Cardiac muscle cell (in vitro differentiated cells and primary cell): ENCODE data around the gene DLK2. TPM values are rescaled to one million over a fixed set of nuclear protein-coding genes. Genes with fewer than 3 reads are reported as not detected.

Source experiments
- DNase-seq, 2 donors: peaks; one replicate each; pipeline versions ENCODE4 v3.0.0 to v3.0.0-alpha.2; 2010 to 2017; ENCODE audit warnings: low read depth in 1 of 2, low spot score in 1 of 2
- H3K27ac ChIP-seq: fragments of 200-600 bp; sonication (generic); 2 replicates; pipeline ENCODE4 v1.5.1; 2016
- H3K27me3 ChIP-seq: fragments of 200-600 bp; sonication (generic); 2 replicates; pipeline ENCODE4 v1.6.0; 2016; ENCODE audit warnings: control low read depth
- H3K36me3 ChIP-seq: fragments of 200-600 bp; sonication (generic); 2 replicates; pipeline ENCODE4 v1.5.1; 2016; ENCODE audit warnings: control low read depth
- H3K4me1 ChIP-seq: fragments of 200-600 bp; sonication (generic); 2 replicates; pipeline ENCODE4 v1.8.1; 2017; ENCODE audit warnings: low read depth, mild to moderate bottlenecking, mixed run types
- H3K4me3 ChIP-seq: fragments of 200-600 bp; sonication (generic); 2 replicates; pipeline ENCODE4 v1.5.1; 2016; ENCODE audit warnings: mild to moderate bottlenecking
- H3K9me3 ChIP-seq: fragments of 200-600 bp; sonication (generic); 2 replicates; pipeline ENCODE4 v1.5.1; 2017; ENCODE audit warnings: low read depth, mild to moderate bottlenecking, control low read depth
- polyA plus RNA-seq: library from polyadenylated mRNA; unstranded; fragments of >200 nt; fragmentation: Nextera tagmentation; extraction: Ambion mirVana; gene quantifications from 2 replicates; pipeline ENCODE4 v1.2.1, GENCODE V29; 2016
- total RNA-seq: library from RNA; depleted of rRNA; stranded (reverse); fragments of >200 nt; gene quantifications from 2 replicates; pipeline ENCODE4 v1.2.3, GENCODE V29; 2016
- TF ChIP-seq, protein P1 (sequence below): IDR thresholded peaks from 2 replicates; pipeline ENCODE4 v1.5.1; 2012; ENCODE audit warnings: low read depth, mild to moderate bottlenecking, low read length

DLK2 gene
- total and polyA plus RNA-seq, 2 experiments from 2014 or later = 4.4 to 5.0 TPM

DNA sequence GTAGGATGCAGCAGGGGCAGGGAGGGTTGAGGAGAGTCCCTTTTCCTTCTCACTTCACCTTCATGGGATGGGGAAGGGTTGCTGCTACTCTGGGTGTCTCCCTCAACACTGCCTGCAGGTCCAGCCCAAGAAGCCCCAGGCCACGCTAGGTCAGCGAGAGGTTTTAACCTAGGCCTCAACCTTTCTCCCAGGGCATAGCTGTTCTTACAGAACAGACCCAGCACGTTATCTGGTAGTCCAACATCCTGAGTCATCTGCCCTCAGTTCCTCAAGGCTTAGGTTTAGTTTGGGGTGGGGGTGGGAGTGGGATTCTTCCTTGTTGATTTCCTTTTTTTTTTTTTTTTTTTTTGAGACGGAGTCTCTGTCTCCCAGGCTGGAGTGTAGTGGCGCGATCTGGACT lies 39.0 kb upstream of the DLK2 start:
- H3K4me1 ChIP-seq = peaks cover 13% of the 10 kb centered on the region
- H3K36me3 ChIP-seq = peaks cover 11% of the 10 kb centered on the region
- no peaks in the 10 kb centered on the region for H3K27me3 ChIP-seq
- TF ChIP-seq, protein P1, sequence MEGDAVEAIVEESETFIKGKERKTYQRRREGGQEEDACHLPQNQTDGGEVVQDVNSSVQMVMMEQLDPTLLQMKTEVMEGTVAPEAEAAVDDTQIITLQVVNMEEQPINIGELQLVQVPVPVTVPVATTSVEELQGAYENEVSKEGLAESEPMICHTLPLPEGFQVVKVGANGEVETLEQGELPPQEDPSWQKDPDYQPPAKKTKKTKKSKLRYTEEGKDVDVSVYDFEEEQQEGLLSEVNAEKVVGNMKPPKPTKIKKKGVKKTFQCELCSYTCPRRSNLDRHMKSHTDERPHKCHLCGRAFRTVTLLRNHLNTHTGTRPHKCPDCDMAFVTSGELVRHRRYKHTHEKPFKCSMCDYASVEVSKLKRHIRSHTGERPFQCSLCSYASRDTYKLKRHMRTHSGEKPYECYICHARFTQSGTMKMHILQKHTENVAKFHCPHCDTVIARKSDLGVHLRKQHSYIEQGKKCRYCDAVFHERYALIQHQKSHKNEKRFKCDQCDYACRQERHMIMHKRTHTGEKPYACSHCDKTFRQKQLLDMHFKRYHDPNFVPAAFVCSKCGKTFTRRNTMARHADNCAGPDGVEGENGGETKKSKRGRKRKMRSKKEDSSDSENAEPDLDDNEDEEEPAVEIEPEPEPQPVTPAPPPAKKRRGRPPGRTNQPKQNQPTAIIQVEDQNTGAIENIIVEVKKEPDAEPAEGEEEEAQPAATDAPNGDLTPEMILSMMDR = no peak
- H3K9me3 ChIP-seq = no peaks in the 10 kb centered on the region
- DNase-seq = no peak
- H3K27ac ChIP-seq = no peak overlapping the region
- no peak overlapping the region for H3K4me3 ChIP-seq

DNA sequence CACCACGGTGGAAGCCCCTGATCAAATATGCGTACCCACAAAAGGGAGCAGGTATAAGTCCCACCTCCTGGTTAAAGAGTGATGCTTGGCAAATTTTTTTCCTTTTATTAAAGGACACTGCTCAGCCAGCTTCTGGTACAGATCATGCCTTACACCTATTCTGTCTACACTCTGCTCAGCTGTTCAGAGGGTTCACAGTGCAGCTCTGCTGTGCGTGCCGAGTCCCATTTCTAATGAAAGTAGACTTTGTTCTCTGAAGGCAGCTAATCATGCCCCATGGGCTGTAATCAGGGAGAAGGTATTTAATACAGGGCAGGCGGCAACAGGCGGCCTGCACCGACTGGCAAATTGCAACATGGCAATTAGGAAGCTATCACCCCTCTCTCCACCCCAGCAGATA lies 38.5 kb upstream of the DLK2 start:
- TF ChIP-seq, protein P1 = no peak
- H3K36me3 ChIP-seq = peaks cover 6% of the 10 kb centered on the region
- no peak overlapping the region for H3K27ac ChIP-seq
- no peak overlapping the region for H3K4me3 ChIP-seq
- peaks cover 13% of the 10 kb centered on the region for H3K4me1 ChIP-seq
- no peaks in the 10 kb centered on the region for H3K9me3 ChIP-seq
- no peak for DNase-seq
- H3K27me3 ChIP-seq = no peaks in the 10 kb centered on the region

- Histone ChIP-seq H3K27ac (no peak overlapping the region), H3K36me3 (peaks cover 4% of the 10 kb centered on the region), H3K4me3 (no peak overlapping the region), H3K27me3 (no peaks in the 10 kb centered on the region), H3K9me3 (no peaks in the 10 kb centered on the region), H3K4me1 (peaks cover 13% of the 10 kb centered on the region)
- TF ChIP-seq, protein P1 = no peak
- no peak for DNase-seq
These were observed 37.9 kb upstream of the DLK2 start for GRCh38 chr6:43493230-43493629.

GRCh38 chr6:43492673-43493072 lies 37.3 kb upstream of the DLK2 start:
- TF ChIP-seq, protein P1 = no peak
- Histone ChIP-seq H3K4me1 (peaks cover 13% of the 10 kb centered on the region), H3K4me3 (no peak overlapping the region), H3K9me3 (no peaks in the 10 kb centered on the region), H3K27ac (no peak overlapping the region), H3K27me3 (no peaks in the 10 kb centered on the region), H3K36me3 (peaks cover 2% of the 10 kb centered on the region)
- DNase-seq = peak in 1 of 2 donors; percentile 40

DNA sequence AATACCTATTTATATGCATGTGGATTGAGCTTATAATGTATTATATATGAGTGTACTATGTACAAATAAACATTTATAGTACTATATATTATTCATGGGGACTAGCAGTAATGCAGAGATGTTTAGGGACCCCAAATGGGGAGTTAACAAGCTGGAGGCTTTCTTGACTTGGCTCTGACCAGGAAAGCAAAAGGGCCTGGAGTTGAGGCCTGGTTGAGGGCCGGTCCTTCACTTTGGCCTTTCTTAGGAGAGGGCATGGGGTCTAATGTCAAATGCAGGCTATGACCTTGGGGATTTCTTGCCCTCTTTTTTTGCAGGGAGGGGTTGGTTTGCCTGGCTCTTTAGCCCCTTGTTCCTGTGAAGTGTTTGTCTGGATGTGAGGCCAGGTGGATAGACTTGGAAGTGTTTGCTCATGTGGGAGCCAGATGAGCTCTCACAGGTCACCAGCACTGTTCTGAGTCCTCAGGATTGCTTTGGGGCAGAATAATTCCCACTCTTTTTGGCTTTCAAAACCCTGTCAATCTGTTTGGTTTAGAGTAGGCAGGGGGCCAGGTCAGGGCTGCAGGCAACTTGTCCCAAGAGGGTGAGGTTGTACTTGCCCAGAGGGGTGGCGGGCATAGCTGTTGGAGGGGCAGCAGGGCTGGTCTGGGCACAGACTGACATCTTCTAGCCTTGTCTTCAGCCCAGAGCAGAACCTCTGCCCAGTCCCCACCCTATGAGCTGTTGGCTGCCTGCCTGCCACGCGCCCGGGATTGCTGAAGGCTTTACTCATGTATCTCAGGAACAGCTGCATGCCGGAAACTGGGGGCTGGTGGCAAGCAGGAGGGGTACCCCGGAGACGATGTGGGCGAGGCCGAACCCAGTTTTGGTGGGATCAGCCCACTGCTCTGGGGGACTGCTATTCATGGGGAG lies 36.7 kb upstream of the DLK2 start:
- no peaks in the 10 kb centered on the region for H3K9me3 ChIP-seq
- no peaks in the 10 kb centered on the region for H3K36me3 ChIP-seq
- TF ChIP-seq, protein P1 = no peak
- DNase-seq = peak in 1 of 2 donors; percentile 77
- peaks cover 13% of the 10 kb centered on the region for H3K4me1 ChIP-seq
- H3K27ac ChIP-seq = no peak overlapping the region
- no peak overlapping the region for H3K4me3 ChIP-seq
- no peaks in the 10 kb centered on the region for H3K27me3 ChIP-seq
